ENCODE data around the gene LANCL2.

GRCh38 chr7:55343002-55343781 is 21.9 kb upstream of the LANCL2 start:
- TF ChIP-seq EZH2 (IDR thresholded peaks at IDR 0.05; ENCODE audit: insufficient read depth, poor library complexity, severe bottlenecking) (no peak), EZH2phosphoT487 (IDR thresholded peaks at IDR 0.05; ENCODE audit: insufficient read depth, low read depth) (no peak)

All from GM23248 (cell line).